PC-9 (cell line): ENCODE measurements around the gene TRIM6. TPM values are rescaled to one million over a fixed set of nuclear protein-coding genes. Genes with fewer than 3 reads are reported as not detected.
"Not testable (repeated sequence)": the region's sequence is repeated elsewhere in the genome, so short reads cannot be mapped to it uniquely, and the experiment has no call there.

Source experiments
- BruUV-seq: library from RNA; stranded (reverse); fragments of 400-500 nt; replicated peaks from 2 replicates; lab custom pipeline; 2021; lab: Mats Ljungman, UMichigan
- CTCF ChIA-PET: fragments of 300-600 bp; sonication (Branson Sonifier 250); formaldehyde crosslinking; loops from one replicate; lab custom pipeline; 2022; ENCODE audit warnings: antibody characterized with exemption; lab: Charles Lee
- POLR2A ChIA-PET: fragments of 300-600 bp; sonication (Branson Sonifier 250); formaldehyde crosslinking; loops from one replicate; lab custom pipeline; 2022; ENCODE audit warnings: antibody characterized with exemption; ENCODE audit not compliant: unreplicated experiment; lab: Charles Lee
- DNase-seq, 2 experiments: peaks; one replicate each; pipeline versions ENCODE4 v3.0.0 to v3.0.0-alpha.2; 2015 to 2022; ENCODE audit warnings: mixed read lengths in 1 of 2
- H2AFZ ChIP-seq: fragments of 200-600 bp; sonication (generic); 2 replicates; pipeline ENCODE4 v1.8.1; 2017; ENCODE audit warnings: antibody characterized with exemption
- H3F3A ChIP-seq: fragments of 200-600 bp; sonication (generic); 2 replicates; pipeline ENCODE4 v1.8.1; 2017; ENCODE audit warnings: antibody characterized with exemption, mild to moderate bottlenecking, low read depth; ENCODE audit not compliant: insufficient read depth
- H3K27ac ChIP-seq: fragments of 200-600 bp; sonication (generic); 2 replicates; pipeline ENCODE4 v1.6.1; 2016; ENCODE audit warnings: mixed run types
- H3K27me3 ChIP-seq: fragments of 200-600 bp; sonication (generic); 2 replicates; pipeline ENCODE4 v1.6.1; 2016; ENCODE audit warnings: low read depth, mixed run types; ENCODE audit not compliant: insufficient read depth
- H3K36me3 ChIP-seq: fragments of 200-600 bp; sonication (generic); 2 replicates; pipeline ENCODE4 v1.6.1; 2016; ENCODE audit warnings: low read depth, mixed run types
- H3K4me1 ChIP-seq: fragments of 200-600 bp; sonication (generic); replicated peaks from 2 replicates; pipeline ENCODE4 v1.6.1; 2016; ENCODE audit warnings: mixed run types; ENCODE audit not compliant: insufficient read depth
- H3K4me2 ChIP-seq: fragments of 200-600 bp; sonication (generic); 2 replicates; pipeline ENCODE4 v1.6.1; 2017; ENCODE audit warnings: mixed run types
- H3K4me3 ChIP-seq: fragments of 200-600 bp; sonication (generic); 2 replicates; pipeline ENCODE4 v1.6.1; 2016; ENCODE audit warnings: mixed run types
- H3K79me2 ChIP-seq: fragments of 200-600 bp; sonication (generic); 2 replicates; pipeline ENCODE4 v1.6.1; 2017; ENCODE audit warnings: low read depth, mixed run types
- H3K9me2 ChIP-seq: fragments of 200-600 bp; sonication (generic); 2 replicates; pipeline ENCODE4 v1.8.1; 2017; ENCODE audit warnings: mild to moderate bottlenecking; ENCODE audit not compliant: insufficient read depth
- H3K9me3 ChIP-seq: fragments of 200-600 bp; sonication (generic); 2 replicates; pipeline ENCODE4 v1.8.1; 2016; ENCODE audit warnings: low read depth; ENCODE audit not compliant: insufficient read depth
- H4K20me1 ChIP-seq: fragments of 200-600 bp; sonication (generic); 2 replicates; pipeline ENCODE4 v1.8.1; 2017; ENCODE audit not compliant: insufficient read depth
- CTCF ChIP-seq: fragments of 200-600 bp; sonication (generic); conservative IDR thresholded peaks from 2 replicates; pipeline ENCODE4 v1.6.1; 2017; ENCODE audit warnings: mixed run types, antibody characterized with exemption, mild to moderate bottlenecking, moderate library complexity
- EZH2 ChIP-seq: fragments of 200-600 bp; sonication (generic); IDR thresholded peaks from 2 replicates; pipeline ENCODE4 v1.8.0; 2017; ENCODE audit warnings: antibody characterized with exemption, low read depth
- intact Hi-C: fragments of 100-400 bp; cut with micrococcal nuclease; formaldehyde crosslinking; loops from one replicate; pipeline ENCODE4 v1.10.0; 2022; ENCODE audit not compliant: unreplicated experiment
- total RNA-seq: library from RNA; stranded (reverse); gene quantifications from 2 replicates; pipeline ENCODE4 v1.2.3, GENCODE V29; 2021

Gene TRIM6
- total RNA-seq, 1 experiment from 2014 or later: 3.9 TPM

- no peak for DNase-seq
- POLR2A ChIA-PET: no interaction called here
- Histone ChIP-seq H3K36me3 (no peaks in the 10 kb centered on the region), H3K9me2 (no peaks in the 10 kb centered on the region), H3K4me3 (no peak overlapping the region), H3K4me1 (no peaks in the 10 kb centered on the region), H3K79me2 (no peaks in the 10 kb centered on the region), H3K4me2 (no peak overlapping the region), H2AFZ (no peak overlapping the region), H3K9me3 (no peaks in the 10 kb centered on the region), H3K27me3 (no peaks in the 10 kb centered on the region), H3F3A (no peaks in the 10 kb centered on the region), H3K27ac (no peak overlapping the region), H4K20me1 (no peaks in the 10 kb centered on the region)
- TF ChIP-seq CTCF (no peak), EZH2 (no peak)
- no TSS peak for BruUV-seq
- CTCF ChIA-PET: no interaction called here
- intact Hi-C loops: no loop called here
These were observed 15.4 kb upstream of the TRIM6 start for GRCh38 chr11:5581014-5581413.

GRCh38 chr11:5584458-5584857, 12.0 kb upstream of the TRIM6 start:
- DNase-seq, H2AFZ ChIP-seq, H3K27ac ChIP-seq, H3K9me2 ChIP-seq, CTCF ChIA-PET, H3K9me3 ChIP-seq, H3K79me2 ChIP-seq, BruUV-seq, H3K4me3 ChIP-seq, H4K20me1 ChIP-seq, POLR2A ChIA-PET, H3K4me1 ChIP-seq, H3K27me3 ChIP-seq, H3F3A ChIP-seq, intact Hi-C loops, H3K36me3 ChIP-seq, H3K4me2 ChIP-seq: not testable (repeated sequence)

- DNase-seq, H3K9me2 ChIP-seq, intact Hi-C loops, H3K79me2 ChIP-seq, H3K9me3 ChIP-seq, H3K4me2 ChIP-seq, CTCF ChIA-PET, H4K20me1 ChIP-seq, BruUV-seq, H3K27ac ChIP-seq, H2AFZ ChIP-seq, H3F3A ChIP-seq, H3K4me3 ChIP-seq, H3K27me3 ChIP-seq, H3K4me1 ChIP-seq, POLR2A ChIA-PET, H3K36me3 ChIP-seq: not testable (repeated sequence)
These were observed 6.5 kb upstream of the TRIM6 start for GRCh38 chr11:5589906-5590305.

GRCh38 chr11:5591613-5592012, 4.8 kb upstream of the TRIM6 start:
- no peak overlapping the region for H3K4me2 ChIP-seq
- no peaks in the 10 kb centered on the region for H3K36me3 ChIP-seq
- H3K79me2 ChIP-seq: no peaks in the 10 kb centered on the region
- intact Hi-C loops: no loop called here
- H4K20me1 ChIP-seq: no peaks in the 10 kb centered on the region
- no peaks in the 10 kb centered on the region for H3K4me1 ChIP-seq
- H3K9me3 ChIP-seq: no peaks in the 10 kb centered on the region
- H3K4me3 ChIP-seq: no peak overlapping the region
- H2AFZ ChIP-seq: no peak overlapping the region
- BruUV-seq: no TSS peak
- no peaks in the 10 kb centered on the region for H3K27me3 ChIP-seq
- ChIA-PET POLR2A (no interaction called here), CTCF (interaction anchor here (0.7 kb wide), 1 partner anchor 12 kb away, joined by 5 read pairs; no protein-coding TSS in a partner anchor)
- TF ChIP-seq CTCF: no peak
- no peak for TF ChIP-seq EZH2
- 0 out of 2 replicates have a peak, but pooled peaks cover under 1% of the 10 kb centered on the region for H3F3A ChIP-seq
- H3K9me2 ChIP-seq: no peaks in the 10 kb centered on the region
- DNase-seq: no peak
- no peak overlapping the region for H3K27ac ChIP-seq
